SK-N-MC (cell line): ENCODE data around the gene H2BK1.

ENCODE experiments used
- DNase-seq: peaks from one replicate; pipeline ENCODE4 v3.0.0-alpha.2; 2011; ENCODE audit warnings: low read depth, low spot score
- H3K27ac ChIP-seq: fragments of 200-600 bp; sonication (generic); 2 replicates; pipeline ENCODE4 v1.5.1; 2016; ENCODE audit warnings: mixed run types
- H3K36me3 ChIP-seq: fragments of 200-600 bp; sonication (generic); 2 replicates; pipeline ENCODE4 v1.6.1; 2017; ENCODE audit warnings: antibody characterized with exemption, low read length, mixed read lengths; ENCODE audit not compliant: insufficient read depth
- H3K4me3 ChIP-seq: fragments of 200-600 bp; sonication (generic); 2 replicates; pipeline ENCODE4 v1.5.1; 2016
- H3K9ac ChIP-seq: fragments of 200-600 bp; sonication (generic); 2 replicates; pipeline ENCODE4 v1.8.0; 2017; ENCODE audit warnings: mixed run types, mixed read lengths; ENCODE audit not compliant: insufficient read length
- H3K9me3 ChIP-seq: fragments of 200-600 bp; sonication (generic); 2 replicates; pipeline ENCODE4 v1.6.1; 2017; ENCODE audit warnings: low read depth, mild to moderate bottlenecking, antibody characterized with exemption, low read length, moderate library complexity, mixed read lengths
- EZH2 ChIP-seq: fragments of 200-600 bp; sonication (generic); IDR thresholded peaks from one replicate; pipeline ENCODE4 v1.6.1; 2017; ENCODE audit warnings: antibody characterized with exemption
- FOXP2 ChIP-seq: optimal IDR thresholded peaks from 2 replicates; pipeline ENCODE3; 2011; ENCODE audit warnings: mild to moderate bottlenecking, moderate library complexity; ENCODE audit not compliant: insufficient read depth; ENCODE audit errors: extremely low read length, control extremely low read depth
- POLR2AphosphoS5 ChIP-seq: IDR thresholded peaks from 2 replicates; pipeline ENCODE4 v1.6.1; 2012; ENCODE audit warnings: mild to moderate bottlenecking, low read depth, low read length, borderline replicate concordance

The H2BK1 gene

DNA sequence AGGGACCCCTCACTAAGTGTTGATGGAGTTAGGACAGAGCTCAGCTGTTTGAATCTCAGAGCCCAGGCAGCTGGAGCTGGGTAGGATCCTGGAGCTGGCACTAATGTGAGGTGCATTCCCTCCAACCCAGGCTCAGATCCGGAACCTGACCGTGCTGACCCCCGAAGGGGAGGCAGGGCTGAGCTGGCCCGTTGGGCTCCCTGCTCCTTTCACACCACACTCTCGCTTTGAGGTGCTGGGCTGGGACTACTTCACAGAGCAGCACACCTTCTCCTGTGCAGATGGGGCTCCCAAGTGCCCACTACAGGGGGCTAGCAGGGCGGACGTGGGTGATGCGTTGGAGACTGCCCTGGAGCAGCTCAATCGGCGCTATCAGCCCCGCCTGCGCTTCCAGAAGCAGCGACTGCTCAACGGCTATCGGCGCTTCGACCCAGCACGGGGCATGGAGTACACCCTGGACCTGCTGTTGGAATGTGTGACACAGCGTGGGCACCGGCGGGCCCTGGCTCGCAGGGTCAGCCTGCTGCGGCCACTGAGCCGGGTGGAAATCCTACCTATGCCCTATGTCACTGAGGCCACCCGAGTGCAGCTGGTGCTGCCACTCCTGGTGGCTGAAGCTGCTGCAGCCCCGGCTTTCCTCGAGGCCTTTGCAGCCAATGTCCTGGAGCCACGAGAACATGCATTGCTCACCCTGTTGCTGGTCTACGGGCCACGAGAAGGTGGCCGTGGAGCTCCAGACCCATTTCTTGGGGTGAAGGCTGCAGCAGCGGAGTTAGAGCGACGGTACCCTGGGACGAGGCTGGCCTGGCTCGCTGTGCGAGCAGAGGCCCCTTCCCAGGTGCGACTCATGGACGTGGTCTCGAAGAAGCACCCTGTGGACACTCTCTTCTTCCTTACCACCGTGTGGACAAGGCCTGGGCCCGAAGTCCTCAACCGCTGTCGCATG, 27.2 kb upstream of the H2BK1 start:
- H3K36me3 ChIP-seq, result no peaks in the 10 kb centered on the region; the same call in 1 of the 2 replicates

GRCh38 chr7:151236406-151236805, 26.1 kb upstream of the H2BK1 start:
- TF ChIP-seq FOXP2 (no peak), POLR2AphosphoS5 (no peak), EZH2 (no peak)

More for the DNA sequence above, 27.2 kb upstream of the H2BK1 start:
- Histone ChIP-seq H3K27ac (no peak overlapping the region), H3K9ac (no peak overlapping the region), H3K9me3 (no peaks in the 10 kb centered on the region), H3K4me3 (no peak overlapping the region)
- no peak for DNase-seq
- TF ChIP-seq POLR2AphosphoS5, result no peak
- TF ChIP-seq FOXP2, result no peak
- no peak for TF ChIP-seq EZH2

DNA sequence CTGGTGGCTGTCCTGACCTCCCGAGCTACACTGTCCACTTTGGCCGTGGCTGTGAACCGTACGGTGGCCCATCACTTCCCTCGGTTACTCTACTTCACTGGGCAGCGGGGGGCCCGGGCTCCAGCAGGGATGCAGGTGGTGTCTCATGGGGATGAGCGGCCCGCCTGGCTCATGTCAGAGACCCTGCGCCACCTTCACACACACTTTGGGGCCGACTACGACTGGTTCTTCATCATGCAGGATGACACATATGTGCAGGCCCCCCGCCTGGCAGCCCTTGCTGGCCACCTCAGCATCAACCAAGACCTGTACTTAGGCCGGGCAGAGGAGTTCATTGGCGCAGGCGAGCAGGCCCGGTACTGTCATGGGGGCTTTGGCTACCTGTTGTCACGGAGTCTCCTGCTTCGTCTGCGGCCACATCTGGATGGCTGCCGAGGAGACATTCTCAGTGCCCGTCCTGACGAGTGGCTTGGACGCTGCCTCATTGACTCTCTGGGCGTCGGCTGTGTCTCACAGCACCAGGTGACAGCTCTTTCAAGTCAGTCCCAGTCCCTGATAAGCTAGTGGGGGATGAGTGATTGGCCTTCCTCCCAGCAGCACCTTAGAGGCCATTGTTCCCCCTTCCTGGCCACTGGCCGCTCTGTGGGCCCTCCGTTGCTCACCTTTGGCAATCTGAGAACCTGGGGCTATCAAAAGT, 25.0 kb upstream of the H2BK1 start:
- H3K36me3 ChIP-seq, result no peaks in the 10 kb centered on the region; the same call in 1 of the 2 replicates
- DNase-seq, result no peak
- H3K9ac ChIP-seq, result no peak overlapping the region
- no peak overlapping the region for H3K4me3 ChIP-seq
- TF ChIP-seq FOXP2 (no peak), POLR2AphosphoS5 (no peak), EZH2 (no peak)
- no peak overlapping the region for H3K27ac ChIP-seq
- no peaks in the 10 kb centered on the region for H3K9me3 ChIP-seq

More at GRCh38 chr7:151236406-151236805, 26.1 kb upstream of the H2BK1 start:
- H3K4me3 ChIP-seq, result no peak overlapping the region
- no peak for DNase-seq
- H3K27ac ChIP-seq, result no peak overlapping the region
- H3K9me3 ChIP-seq, result no peaks in the 10 kb centered on the region
- no peaks in the 10 kb centered on the region; the same call in 1 of the 2 replicates for H3K36me3 ChIP-seq
- H3K9ac ChIP-seq, result no peak overlapping the region

DNA sequence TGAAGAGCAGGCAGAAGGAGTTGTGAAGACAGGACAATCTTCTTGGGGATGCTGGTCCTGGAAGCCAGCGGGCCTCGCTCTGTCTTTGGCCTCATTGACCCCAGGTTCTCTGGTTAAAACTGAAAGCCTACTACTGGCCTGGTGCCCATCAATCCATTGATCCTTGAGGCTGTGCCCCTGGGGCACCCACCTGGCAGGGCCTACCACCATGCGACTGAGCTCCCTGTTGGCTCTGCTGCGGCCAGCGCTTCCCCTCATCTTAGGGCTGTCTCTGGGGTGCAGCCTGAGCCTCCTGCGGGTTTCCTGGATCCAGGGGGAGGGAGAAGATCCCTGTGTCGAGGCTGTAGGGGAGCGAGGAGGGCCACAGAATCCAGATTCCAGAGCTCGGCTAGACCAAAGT, 23.5 kb upstream of the H2BK1 start:
- Histone ChIP-seq H3K9ac (no peak overlapping the region), H3K9me3 (no peaks in the 10 kb centered on the region), H3K4me3 (no peak overlapping the region; the same call in 1 of the 2 replicates), H3K27ac (no peak overlapping the region), H3K36me3 (no peaks in the 10 kb centered on the region; the same call in 1 of the 2 replicates)
- DNase-seq, result no peak
- TF ChIP-seq FOXP2 (no peak), EZH2 (no peak), POLR2AphosphoS5 (no peak)

DNA sequence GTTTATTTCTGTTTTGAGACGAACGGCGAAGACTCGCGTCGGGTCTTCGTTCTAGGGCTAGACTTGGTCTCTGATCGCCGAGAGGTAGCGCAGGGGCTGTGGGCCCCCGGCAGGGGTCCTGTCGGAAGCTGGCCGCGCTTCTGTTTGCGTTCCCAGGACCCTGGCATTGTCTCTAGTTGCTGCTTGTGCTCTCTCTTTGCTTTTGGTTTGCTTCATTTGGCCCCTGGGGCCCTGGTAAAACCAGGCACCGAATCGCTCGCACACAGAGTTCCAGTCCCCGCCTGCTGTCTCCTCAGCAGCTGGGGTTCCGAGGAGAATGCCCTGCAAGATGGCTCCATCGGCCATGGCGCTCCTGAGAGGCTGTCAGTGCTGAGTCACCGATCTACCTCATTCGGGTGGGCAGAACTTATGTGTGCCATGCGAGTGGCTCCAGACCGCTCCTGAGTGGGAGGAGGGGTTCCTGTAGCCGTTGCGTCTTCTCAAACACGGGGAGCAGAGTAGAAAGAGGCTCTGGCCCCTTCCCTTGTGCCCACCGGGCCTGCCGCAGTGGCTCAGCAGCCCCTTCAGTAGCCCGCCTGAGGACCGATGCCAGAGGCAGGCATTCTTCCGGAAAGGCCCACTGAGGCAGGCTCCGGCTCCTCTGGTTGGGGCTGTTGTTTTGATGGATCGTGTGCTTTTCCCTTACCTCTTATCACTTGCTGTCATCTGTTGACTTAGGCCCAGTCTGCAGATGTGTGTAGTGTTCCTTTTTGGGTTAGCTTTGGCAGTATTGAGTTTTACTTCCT, 22.8 kb upstream of the H2BK1 start:
- Histone ChIP-seq H3K9ac (peak overlapping the region; percentile 66), H3K36me3 (no peaks in the 10 kb centered on the region; the same call in 1 of the 2 replicates), H3K27ac (no peak overlapping the region), H3K4me3 (peak overlapping the region; percentile 83), H3K9me3 (no peaks in the 10 kb centered on the region)
- DNase-seq, result no peak
- TF ChIP-seq FOXP2 (no peak), EZH2 (no peak), POLR2AphosphoS5 (no peak)

- Histone ChIP-seq H3K27ac (no peak within 1 kb of the TSS), H3K9me3 (no peaks in the 10 kb centered on the region), H3K36me3 (no peaks in the 10 kb centered on the region; the same call in 1 of the 2 replicates), H3K9ac (peak within 1 kb of the TSS; percentile 66), H3K4me3 (peak within 1 kb of the TSS; percentile 83)
- TF ChIP-seq POLR2AphosphoS5 (peak; percentile 81), FOXP2 (no peak), EZH2 (no peak)
- DNase-seq, result no peak
Measured at GRCh38 chr7:151232091-151232916, 22.0 kb upstream of the H2BK1 start, which contains the start of gene CHPF2. Gene CHPF2, plus strand, starts transcription at chr7:151232483. Its CDS starts 1,529 bp downstream, at chr7:151234012.

- H3K27ac ChIP-seq, result no peak overlapping the region
- no peak for TF ChIP-seq EZH2
- TF ChIP-seq POLR2AphosphoS5, result no peak
- no peak for TF ChIP-seq FOXP2
- H3K9ac ChIP-seq, result no peak overlapping the region
- no peak for DNase-seq
- H3K36me3 ChIP-seq, result no peaks in the 10 kb centered on the region
- no peaks in the 10 kb centered on the region for H3K9me3 ChIP-seq
- H3K4me3 ChIP-seq, result no peak overlapping the region
Measured at GRCh38 chr7:151231080-151231479, 20.8 kb upstream of the H2BK1 start.
